ENCODE data around the gene TANGO6. TPM values are rescaled to one million over a fixed set of nuclear protein-coding genes. Genes with fewer than 3 reads are reported as not detected.

TANGO6 gene
- polyA plus RNA-seq, 2 of the 4 experiments (the other 2 are of a cell fraction), result 8.1 to 19.5 TPM

DNA sequence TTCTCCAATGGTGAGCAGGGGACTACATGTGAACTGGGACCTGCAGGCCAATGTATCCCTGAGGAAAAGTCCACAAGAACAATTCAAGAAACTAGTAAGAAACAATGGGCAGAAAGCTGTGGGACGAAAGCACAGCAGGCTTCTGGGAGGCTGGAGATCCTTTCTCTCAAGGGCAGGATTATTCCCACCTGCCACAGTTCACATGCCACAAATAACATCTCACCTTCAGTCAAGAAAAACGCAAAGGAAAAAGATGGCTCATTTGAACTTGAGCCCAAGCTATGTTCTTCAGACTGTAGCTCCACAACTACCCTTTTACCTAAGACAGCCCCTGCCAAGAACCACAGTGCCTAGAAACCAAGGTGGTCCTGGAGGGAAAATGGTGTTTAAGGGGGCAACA is 275.1 kb downstream of the TANGO6 start:
- CTCF ChIA-PET, result interaction anchor here (1.2 to 24.8 kb wide), 5 partner anchors 13 to 590 kb away, joined by 3 to 503 read pairs (median 5); partner anchors contain the start of gene HAS3
- Histone ChIP-seq H3K4me2 (no peak overlapping the region), H3K9me3 (no peaks in the 10 kb centered on the region), H3K4me1 (no peaks in the 10 kb centered on the region), H3K27ac (no peak overlapping the region), H3K4me3 (no peak overlapping the region)
- WGBS (ENCODE audit: missing lambda C conversion rate), result 78% methylated on average over 2 of the region's 2 CpGs
- POLR2A ChIA-PET, result no interaction called here
- TF ChIP-seq PHF8 (IDR thresholded peaks at IDR 0.05; ENCODE audit: borderline replicate concordance, low read depth), result no peak
- no peak for TF ChIP-seq RARB (CRISPR knock-in tag; IDR thresholded peaks at IDR 0.05)
- no peak for TF ChIP-seq EP300 (IDR thresholded peaks at IDR 0.05)
- no peak for FAIRE-seq
- no peak for ATAC-seq
- DNase-seq (ENCODE audit: low read depth in 1 of 2, low spot score in 1 of 2), result no peak

DNA sequence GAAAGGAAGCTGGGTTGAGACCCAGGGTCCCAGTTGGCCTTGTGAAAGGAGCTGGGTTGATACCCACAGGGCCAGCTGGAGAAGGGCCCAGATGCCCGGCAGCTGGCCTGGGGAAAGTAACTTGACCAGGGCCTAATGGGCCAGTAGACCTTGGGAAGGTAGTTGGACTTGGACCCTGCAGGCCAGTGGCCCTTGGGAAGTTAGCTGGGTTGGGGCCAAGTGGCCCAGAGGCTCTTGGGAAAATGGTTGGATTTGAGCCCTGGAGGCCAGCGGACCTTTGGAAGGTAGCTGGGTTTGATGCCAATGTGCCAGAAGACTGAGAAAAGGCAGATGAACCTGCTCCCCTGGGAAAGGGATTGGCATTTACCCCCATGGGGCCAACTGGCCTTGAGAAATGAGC is 275.7 kb downstream of the TANGO6 start:
- CTCF ChIA-PET, result interaction anchor here (0.8 to 24.8 kb wide), 7 partner anchors 9 to 528 kb away, joined by 3 to 503 read pairs (median 4); partner anchors contain the start of gene HAS3
- DNase-seq (ENCODE audit: low read depth in 1 of 2, low spot score in 1 of 2), result no peak
- TF ChIP-seq RCOR1 (IDR thresholded peaks at IDR 0.05; ENCODE audit: low read depth, low read length) (no peak), RARB (CRISPR knock-in tag; IDR thresholded peaks at IDR 0.05) (no peak), ATOH8 (CRISPR knock-in tag; IDR thresholded peaks at IDR 0.05; ENCODE audit: low read depth) (no peak), ZFP36 (IDR thresholded peaks at IDR 0.05; ENCODE audit: borderline replicate concordance, partially characterized antibody) (no peak), CBX2 (IDR thresholded peaks at IDR 0.05; ENCODE audit: borderline replicate concordance, low read depth) (no peak), MAZ (IDR thresholded peaks at IDR 0.05; ENCODE audit: borderline replicate concordance, low read depth, low read length) (no peak), FOSL2 (IDR thresholded peaks at IDR 0.05) (no peak), FOSL2 (CRISPR knock-in tag; IDR thresholded peaks at IDR 0.05) (no peak)
- POLR2A ChIA-PET, result no interaction called here
- WGBS (ENCODE audit: missing lambda C conversion rate), result 91% methylated on average over 2 of the region's 2 CpGs
- H3K4me3 ChIP-seq, result no peak overlapping the region
- H3K4me2 ChIP-seq, result no peak overlapping the region
- H3K4me1 ChIP-seq, result no peaks in the 10 kb centered on the region
- no peaks in the 10 kb centered on the region for H3K9me3 ChIP-seq
- no peak for FAIRE-seq
- ATAC-seq, result no peak
- H3K27ac ChIP-seq, result no peak overlapping the region

DNA sequence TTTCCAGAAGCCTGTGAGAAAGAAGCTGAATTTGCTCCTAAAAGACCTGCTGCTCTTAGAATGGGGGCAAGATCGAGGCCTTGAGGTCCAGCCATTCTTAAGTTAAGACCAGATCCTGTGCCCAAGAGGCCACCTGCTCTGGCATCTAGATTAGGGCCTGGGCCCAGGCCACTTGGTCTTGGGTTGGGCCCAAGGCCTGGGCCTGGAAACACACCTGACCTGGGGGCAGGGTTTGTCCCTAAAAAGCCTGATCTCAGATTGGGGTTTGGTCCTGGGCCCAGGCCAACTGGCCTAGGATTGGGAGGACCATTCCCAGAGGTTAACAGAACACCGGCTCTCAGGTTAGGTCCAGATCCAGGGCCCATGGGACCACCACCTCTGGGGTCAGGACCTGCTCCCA is 276.2 kb downstream of the TANGO6 start:
- FAIRE-seq (no peak), DNase-seq (ENCODE audit: low read depth in 1 of 2, low spot score in 1 of 2) (no peak), ATAC-seq (no peak)
- 91% methylated on average over 2 of the region's 2 CpGs for WGBS (ENCODE audit: missing lambda C conversion rate)
- ChIA-PET CTCF (interaction anchor here (0.8 to 24.8 kb wide), 7 partner anchors 9 to 529 kb away, joined by 3 to 503 read pairs (median 4); partner anchors contain the start of gene HAS3), POLR2A (no interaction called here)
- no peak overlapping the region for H3K4me3 ChIP-seq
- H3K9me3 ChIP-seq, result no peaks in the 10 kb centered on the region
- no peak for TF ChIP-seq HOXB13 (CRISPR knock-in tag; IDR thresholded peaks at IDR 0.05; ENCODE audit: low read depth)
- no peak for TF ChIP-seq NPAS2 (CRISPR knock-in tag; IDR thresholded peaks at IDR 0.05; ENCODE audit: borderline replicate concordance)
- no peak for TF ChIP-seq MAZ (IDR thresholded peaks at IDR 0.05; ENCODE audit: borderline replicate concordance, low read depth, low read length)
- no peak for TF ChIP-seq RFX5 (IDR thresholded peaks at IDR 0.05)
- TF ChIP-seq MYC (IDR thresholded peaks at IDR 0.05; ENCODE audit: borderline replicate concordance, low read length), result no peak
- H3K4me2 ChIP-seq, result no peak overlapping the region
- no peaks in the 10 kb centered on the region for H3K4me1 ChIP-seq
- H3K27ac ChIP-seq, result no peak overlapping the region

DNA sequence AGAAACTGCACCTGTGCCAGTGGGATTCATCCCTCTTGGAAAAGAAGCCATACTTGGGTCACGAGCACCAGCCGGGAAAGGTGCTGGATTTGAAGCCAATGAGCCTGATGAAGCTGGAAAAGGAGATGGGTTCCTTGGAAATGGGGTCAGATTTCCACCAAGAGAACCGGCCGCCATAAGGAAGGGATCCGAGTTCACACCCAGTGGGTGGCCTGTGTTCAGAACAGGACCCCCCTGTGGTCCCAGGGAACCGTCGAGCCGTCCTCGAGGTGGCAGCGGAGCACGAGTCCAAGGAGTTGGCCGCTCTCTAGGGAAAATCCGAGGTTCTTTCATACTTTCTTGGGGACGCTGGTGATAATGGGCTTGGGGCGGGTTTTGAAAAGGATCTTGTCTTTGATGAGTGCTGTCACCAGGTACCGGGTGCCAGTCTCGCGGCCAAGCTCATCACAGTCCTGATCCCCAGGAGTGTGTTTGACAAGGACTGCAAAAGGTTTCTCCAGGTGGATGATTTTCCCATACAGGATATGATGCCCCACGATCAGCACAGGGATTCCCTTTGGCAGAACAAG is 276.8 kb downstream of the TANGO6 start:
- H3K4me1 ChIP-seq, result no peaks in the 10 kb centered on the region
- FAIRE-seq (no peak), DNase-seq (ENCODE audit: low read depth in 1 of 2, low spot score in 1 of 2) (no peak), ATAC-seq (no peak)
- 95% methylated on average over 14 of the region's 19 CpGs for WGBS (ENCODE audit: missing lambda C conversion rate)
- ChIA-PET CTCF (interaction anchor here (0.6 to 24.8 kb wide), 9 partner anchors 8 to 596 kb away, joined by 3 to 503 read pairs (median 4); partner anchors contain the start of gene TANGO6), POLR2A (no interaction called here)
- H3K27ac ChIP-seq, result no peak overlapping the region
- H3K9me3 ChIP-seq, result no peaks in the 10 kb centered on the region
- no peak overlapping the region for H3K4me3 ChIP-seq
- no peak overlapping the region for H3K4me2 ChIP-seq
- TF ChIP-seq RCOR1 (IDR thresholded peaks at IDR 0.05; ENCODE audit: low read depth, low read length) (no peak), EHMT2 (IDR thresholded peaks at IDR 0.05; ENCODE audit: low read depth) (no peak), TFCP2L1 (CRISPR knock-in tag; IDR thresholded peaks at IDR 0.05) (no peak), RARB (CRISPR knock-in tag; IDR thresholded peaks at IDR 0.05) (no peak), CTCF (IDR thresholded peaks at IDR 0.05) (no peak), HOXA7 (CRISPR knock-in tag; IDR thresholded peaks at IDR 0.05) (no peak), JUN (IDR thresholded peaks at IDR 0.05) (no peak), MAX (IDR thresholded peaks at IDR 0.05) (no peak), RNF2 (IDR thresholded peaks at IDR 0.05; ENCODE audit: borderline replicate concordance, low read depth) (no peak), FOSL2 (IDR thresholded peaks at IDR 0.05) (no peak), FOSL2 (CRISPR knock-in tag; IDR thresholded peaks at IDR 0.05) (no peak), CHD4 (IDR thresholded peaks at IDR 0.05; ENCODE audit: borderline replicate concordance) (no peak), JUNB (IDR thresholded peaks at IDR 0.05) (no peak)
- TF ChIP-seq, protein P1, sequence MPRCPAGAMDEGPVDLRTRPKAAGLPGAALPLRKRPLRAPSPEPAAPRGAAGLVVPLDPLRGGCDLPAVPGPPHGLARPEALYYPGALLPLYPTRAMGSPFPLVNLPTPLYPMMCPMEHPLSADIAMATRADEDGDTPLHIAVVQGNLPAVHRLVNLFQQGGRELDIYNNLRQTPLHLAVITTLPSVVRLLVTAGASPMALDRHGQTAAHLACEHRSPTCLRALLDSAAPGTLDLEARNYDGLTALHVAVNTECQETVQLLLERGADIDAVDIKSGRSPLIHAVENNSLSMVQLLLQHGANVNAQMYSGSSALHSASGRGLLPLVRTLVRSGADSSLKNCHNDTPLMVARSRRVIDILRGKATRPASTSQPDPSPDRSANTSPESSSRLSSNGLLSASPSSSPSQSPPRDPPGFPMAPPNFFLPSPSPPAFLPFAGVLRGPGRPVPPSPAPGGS (IDR thresholded peaks at IDR 0.05), result no peak
- TF ChIP-seq, protein P2, sequence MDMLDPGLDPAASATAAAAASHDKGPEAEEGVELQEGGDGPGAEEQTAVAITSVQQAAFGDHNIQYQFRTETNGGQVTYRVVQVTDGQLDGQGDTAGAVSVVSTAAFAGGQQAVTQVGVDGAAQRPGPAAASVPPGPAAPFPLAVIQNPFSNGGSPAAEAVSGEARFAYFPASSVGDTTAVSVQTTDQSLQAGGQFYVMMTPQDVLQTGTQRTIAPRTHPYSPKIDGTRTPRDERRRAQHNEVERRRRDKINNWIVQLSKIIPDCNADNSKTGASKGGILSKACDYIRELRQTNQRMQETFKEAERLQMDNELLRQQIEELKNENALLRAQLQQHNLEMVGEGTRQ (IDR thresholded peaks at IDR 0.05), result no peak
